HepG2 (cell line): ENCODE data around the gene DNAI2. TPM values are rescaled to one million over a fixed set of nuclear protein-coding genes. Genes with fewer than 3 reads are reported as not detected.

Source experiments
- ATAC-seq: fragments of 200-7000 bp; cut with Tn5 transposase; 3 replicates; pipeline ENCODE4 v1.9.1; 2020; ENCODE audit warnings: mild to moderate bottlenecking, moderate library complexity
- BruUV-seq: library from RNA; stranded (reverse); fragments of 400-500 nt; replicated peaks from 2 replicates; lab custom pipeline; 2021; lab: Mats Ljungman, UMichigan
- CTCF ChIA-PET: fragments of 300-600 bp; formaldehyde crosslinking; extraction: SDS; loops from one replicate; lab custom pipeline; 2021; ENCODE audit warnings: low total read pairs, inconsistent platforms, low intra/inter-chr PET ratio; lab: Yijun Ruan, JAX
- POLR2A ChIA-PET: fragments of 350-600 bp; sonication (Branson Sonifier 250); formaldehyde crosslinking; loops from one replicate; lab custom pipeline; 2020; ENCODE audit warnings: antibody characterized with exemption, inconsistent platforms; lab: Yijun Ruan, JAX
- DNase-seq: peaks from one replicate; pipeline ENCODE4 v3.0.0-alpha.2; 2015; ENCODE audit warnings: low spot score
- FAIRE-seq: peaks from 3 replicates; lab custom pipeline; 2011; peaks lifted over from hg19 to GRCh38; lab: Jason Lieb, UNC
- H2AFZ ChIP-seq: one replicate; pipeline ENCODE4 v1.6.1; 2011; ENCODE audit warnings: low read length, inconsistent platforms
- H3K27ac ChIP-seq: fragments of 300-600 bp; 3 replicates; pipeline ENCODE4 v1.8.0; 2011; ENCODE audit warnings: mixed run types, mild to moderate bottlenecking, mixed read lengths, low read length, inconsistent platforms; ENCODE audit not compliant: insufficient read depth; ENCODE audit errors: extremely low read length
- H3K27me3 ChIP-seq, 2 experiments: fragments of 200-600 bp in 1 of 2; 2 replicates in 1 of 2; 3 replicates in 1 of 2; pipeline versions ENCODE4 v1.6.0 to v1.8.0; 2011; ENCODE audit warnings: low read length in 2 of 2, mild to moderate bottlenecking in 2 of 2, moderate library complexity in 2 of 2, inconsistent platforms in 1 of 2; ENCODE audit not compliant: insufficient read depth in 2 of 2, control insufficient read depth in 1 of 2
- H3K36me3 ChIP-seq, 2 experiments: fragments of 200-600 bp in 1 of 2; replicated peaks in 1 of 2; 2 replicates in 1 of 2; 3 replicates in 1 of 2; pipeline versions ENCODE4 v1.5.1 to v1.8.0; 2011; ENCODE audit warnings: low read length in 2 of 2, inconsistent platforms in 1 of 2; ENCODE audit not compliant: insufficient read depth in 2 of 2, control insufficient read depth in 1 of 2
- H3K4me1 ChIP-seq: 2 replicates; pipeline ENCODE4 v1.5.1; 2012; ENCODE audit warnings: low read length, inconsistent platforms; ENCODE audit not compliant: insufficient read depth
- H3K4me2 ChIP-seq: 2 replicates; pipeline ENCODE4 v1.6.0; 2011; ENCODE audit warnings: low read depth, low read length, inconsistent platforms
- H3K4me3 ChIP-seq, 3 experiments: fragments of 200-600 bp in 1 of 3; sonication (generic), shearing (Covaris generic) in 1 of 3; replicated peaks in 1 of 3; 2 replicates each; pipeline ENCODE4 v1.5.1; 2011 to 2016; ENCODE audit warnings: low read length in 3 of 3, inconsistent platforms in 2 of 3, low read depth in 2 of 3, mild to moderate bottlenecking in 2 of 3, control low read depth in 1 of 3, mixed read lengths in 1 of 3; ENCODE audit not compliant: insufficient read depth in 1 of 3
- H3K79me2 ChIP-seq: one replicate; pipeline ENCODE4 v1.6.1; 2011; ENCODE audit warnings: low read length, inconsistent platforms; ENCODE audit not compliant: insufficient read depth
- H3K9ac ChIP-seq: 2 replicates; pipeline ENCODE4 v1.6.0; 2011; ENCODE audit warnings: mild to moderate bottlenecking, low read depth, low read length, inconsistent platforms; ENCODE audit not compliant: insufficient read depth
- H3K9me3 ChIP-seq: 2 replicates; pipeline ENCODE4 v1.5.1; 2012; ENCODE audit warnings: mild to moderate bottlenecking, low read length
- H4K20me1 ChIP-seq: 2 replicates; pipeline ENCODE4 v1.6.0; 2011; ENCODE audit warnings: inconsistent platforms, mild to moderate bottlenecking, low read length, moderate library complexity; ENCODE audit not compliant: insufficient read depth
- MED8 ChIP-seq: sonication (generic); formaldehyde crosslinking; IDR thresholded peaks from 2 replicates; pipeline ENCODE4 v1.8.1; 2023; ENCODE audit warnings: mild to moderate bottlenecking, missing genetic modification reagents; ENCODE audit not compliant: insufficient replicate concordance
- SPEN ChIP-seq: sonication (generic); formaldehyde crosslinking; IDR thresholded peaks from 2 replicates; pipeline ENCODE4 v1.5.1; 2020; ENCODE audit warnings: low read depth, mild to moderate bottlenecking, missing genetic modification reagents
- ZNF224 ChIP-seq: sonication (generic); formaldehyde crosslinking; IDR thresholded peaks from 2 replicates; pipeline ENCODE4 v1.5.0; 2020; ENCODE audit warnings: mild to moderate bottlenecking, missing genetic modification reagents
- ZNF354B ChIP-seq: sonication (generic); formaldehyde crosslinking; IDR thresholded peaks from 2 replicates; pipeline ENCODE4 v1.8.0; 2022; ENCODE audit warnings: mild to moderate bottlenecking, missing genetic modification reagents
- ZNF605 ChIP-seq: sonication (generic); formaldehyde crosslinking; IDR thresholded peaks from 2 replicates; pipeline ENCODE4 v1.8.0; 2022; ENCODE audit warnings: mild to moderate bottlenecking, missing genetic modification reagents
- WGBS: methylation state at CpG from one replicate; pipeline ENCODE4 v1.1.6; 2017; ENCODE audit warnings: low lambda C conversion rate; 5-methylcytosine and 5-hydroxymethylcytosine counted together
- in situ Hi-C: cut with HindIII; loops from 2 replicates; pipeline ENCODE4 v1.10.0; 2017; ENCODE audit warnings: low pct_unique_long_range_greater_than_20kb; ENCODE audit not compliant: extremely low pct_ligation_motif_present
- intact Hi-C: fragments of 100-400 bp; cut with micrococcal nuclease; formaldehyde crosslinking; loops from one replicate; pipeline ENCODE4 v1.10.0; 2022; ENCODE audit not compliant: unreplicated experiment
- polyA plus RNA-seq, 8 experiments: library from polyadenylated mRNA; depleted of rRNA in 3 of 8; stranded (reverse) in 7 of 8; unstranded in 1 of 8; fragments of >200 nt; fragmentation: Illumina TruSeq in 4 of 8; extraction: Trizol in 4 of 8; gene quantifications; 2 replicates each; pipeline versions ENCODE4 v1.2.1 to v1.2.3, GENCODE V29; 2011 to 2016; ENCODE audit warnings: low read depth in 4 of 8, missing spikeins in 1 of 8, mixed read lengths in 1 of 8; ENCODE audit not compliant: insufficient read depth in 1 of 8
- total RNA-seq, 5 experiments: library from RNA; depleted of rRNA; stranded (reverse); fragments of >200 nt; fragmentation: Illumina TruSeq; extraction: Trizol; gene quantifications; 2 replicates each; pipeline ENCODE4 v1.2.3, GENCODE V29; 2016; ENCODE audit warnings: low read depth in 1 of 5
- TF ChIP-seq, protein P1 (sequence below): sonication (generic); formaldehyde crosslinking; IDR thresholded peaks from 2 replicates; pipeline ENCODE4 v1.4.0; 2020; ENCODE audit warnings: missing genetic modification reagents
- TF ChIP-seq, protein P2 (sequence below): sonication (generic); formaldehyde crosslinking; IDR thresholded peaks from 2 replicates; pipeline ENCODE4 v1.5.0; 2020; ENCODE audit warnings: mild to moderate bottlenecking, missing genetic modification reagents, borderline replicate concordance

Gene DNAI2
- total and polyA plus RNA-seq, 2 of the 13 experiments (the other 11 are each of a cell fraction or from before 2014, with no cell fraction given): not detected

DNA sequence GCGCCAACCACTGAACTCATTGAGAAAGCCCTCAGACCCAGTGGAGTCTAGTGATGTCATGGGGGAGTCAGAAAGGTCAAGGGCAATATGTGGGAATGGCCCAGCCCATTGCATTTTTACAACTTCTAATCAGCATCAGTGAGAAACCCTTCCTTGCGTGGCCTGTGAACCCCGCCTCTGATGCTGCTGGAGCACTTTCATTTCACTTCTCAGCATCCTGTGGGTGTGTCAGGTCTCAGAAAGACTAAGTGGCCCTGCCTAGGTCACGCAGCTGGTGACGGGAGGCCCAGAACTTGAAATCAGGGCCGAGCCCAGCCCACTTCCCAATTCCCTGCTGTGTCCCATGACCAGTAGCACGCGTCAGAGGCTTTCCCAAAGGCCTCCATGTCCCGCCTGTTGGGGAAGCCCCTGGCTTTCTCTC, 6.1 kb downstream of the DNAI2 start:
- ChIA-PET POLR2A (no interaction called here), CTCF (no interaction called here)
- FAIRE-seq (no peak), DNase-seq (no peak), ATAC-seq (no peak)
- in situ Hi-C loops (no loop called here), intact Hi-C loops (no loop called here)
- Histone ChIP-seq H3K27ac (no peak overlapping the region), H3K36me3 (no peaks in the 10 kb centered on the region), H3K27me3 (peaks cover 5 to 16% of the 10 kb centered on the region in 2 experiments; a peak in 3 of 5 replicates), H2AFZ (no peak overlapping the region), H3K79me2 (no peaks in the 10 kb centered on the region), H3K4me2 (no peak overlapping the region), H3K9ac (no peak overlapping the region), H4K20me1 (no peaks in the 10 kb centered on the region), H3K4me1 (no peaks in the 10 kb centered on the region), H3K9me3 (no peaks in the 10 kb centered on the region), H3K4me3 (no peak overlapping the region)
- 63% methylated on average over 9 of the region's 9 CpGs for WGBS
- no peak for TF ChIP-seq ZNF224 (CRISPR knock-in tag)
- no peak for TF ChIP-seq ZNF605 (CRISPR knock-in tag)
- no peak for TF ChIP-seq MED8
- TF ChIP-seq SPEN (CRISPR knock-in tag): no peak
- TF ChIP-seq, protein P1, sequence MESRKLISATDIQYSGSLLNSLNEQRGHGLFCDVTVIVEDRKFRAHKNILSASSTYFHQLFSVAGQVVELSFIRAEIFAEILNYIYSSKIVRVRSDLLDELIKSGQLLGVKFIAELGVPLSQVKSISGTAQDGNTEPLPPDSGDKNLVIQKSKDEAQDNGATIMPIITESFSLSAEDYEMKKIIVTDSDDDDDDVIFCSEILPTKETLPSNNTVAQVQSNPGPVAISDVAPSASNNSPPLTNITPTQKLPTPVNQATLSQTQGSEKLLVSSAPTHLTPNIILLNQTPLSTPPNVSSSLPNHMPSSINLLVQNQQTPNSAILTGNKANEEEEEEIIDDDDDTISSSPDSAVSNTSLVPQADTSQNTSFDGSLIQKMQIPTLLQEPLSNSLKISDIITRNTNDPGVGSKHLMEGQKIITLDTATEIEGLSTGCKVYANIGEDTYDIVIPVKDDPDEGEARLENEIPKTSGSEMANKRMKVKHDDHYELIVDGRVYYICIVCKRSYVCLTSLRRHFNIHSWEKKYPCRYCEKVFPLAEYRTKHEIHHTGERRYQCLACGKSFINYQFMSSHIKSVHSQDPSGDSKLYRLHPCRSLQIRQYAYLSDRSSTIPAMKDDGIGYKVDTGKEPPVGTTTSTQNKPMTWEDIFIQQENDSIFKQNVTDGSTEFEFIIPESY (CRISPR knock-in tag): peak; percentile 46; the same call in 1 of the 2 replicates
- TF ChIP-seq, protein P2, sequence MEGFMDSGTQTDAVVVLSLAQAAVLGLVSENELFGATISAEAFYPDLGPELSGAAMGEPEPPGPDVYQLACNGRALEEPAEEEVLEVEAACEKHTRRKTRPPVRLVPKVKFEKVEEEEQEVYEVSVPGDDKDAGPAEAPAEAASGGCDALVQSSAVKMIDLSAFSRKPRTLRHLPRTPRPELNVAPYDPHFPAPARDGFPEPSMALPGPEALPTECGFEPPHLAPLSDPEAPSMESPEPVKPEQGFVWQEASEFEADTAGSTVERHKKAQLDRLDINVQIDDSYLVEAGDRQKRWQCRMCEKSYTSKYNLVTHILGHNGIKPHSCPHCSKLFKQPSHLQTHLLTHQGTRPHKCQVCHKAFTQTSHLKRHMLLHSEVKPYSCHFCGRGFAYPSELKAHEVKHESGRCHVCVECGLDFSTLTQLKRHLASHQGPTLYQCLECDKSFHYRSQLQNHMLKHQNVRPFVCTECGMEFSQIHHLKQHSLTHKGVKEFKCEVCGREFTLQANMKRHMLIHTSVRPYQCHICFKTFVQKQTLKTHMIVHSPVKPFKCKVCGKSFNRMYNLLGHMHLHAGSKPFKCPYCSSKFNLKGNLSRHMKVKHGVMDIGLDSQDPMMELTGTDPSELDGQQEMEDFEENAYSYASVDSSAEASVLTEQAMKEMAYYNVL (CRISPR knock-in tag): no peak
- no peak for TF ChIP-seq ZNF354B (CRISPR knock-in tag)
- no TSS peak for BruUV-seq
